ENCODE measurements around the gene COL15A1.
A peak's percentile ranks its signal among the peaks of the same experiment; 100 is the strongest.

Gene COL15A1

DNA sequence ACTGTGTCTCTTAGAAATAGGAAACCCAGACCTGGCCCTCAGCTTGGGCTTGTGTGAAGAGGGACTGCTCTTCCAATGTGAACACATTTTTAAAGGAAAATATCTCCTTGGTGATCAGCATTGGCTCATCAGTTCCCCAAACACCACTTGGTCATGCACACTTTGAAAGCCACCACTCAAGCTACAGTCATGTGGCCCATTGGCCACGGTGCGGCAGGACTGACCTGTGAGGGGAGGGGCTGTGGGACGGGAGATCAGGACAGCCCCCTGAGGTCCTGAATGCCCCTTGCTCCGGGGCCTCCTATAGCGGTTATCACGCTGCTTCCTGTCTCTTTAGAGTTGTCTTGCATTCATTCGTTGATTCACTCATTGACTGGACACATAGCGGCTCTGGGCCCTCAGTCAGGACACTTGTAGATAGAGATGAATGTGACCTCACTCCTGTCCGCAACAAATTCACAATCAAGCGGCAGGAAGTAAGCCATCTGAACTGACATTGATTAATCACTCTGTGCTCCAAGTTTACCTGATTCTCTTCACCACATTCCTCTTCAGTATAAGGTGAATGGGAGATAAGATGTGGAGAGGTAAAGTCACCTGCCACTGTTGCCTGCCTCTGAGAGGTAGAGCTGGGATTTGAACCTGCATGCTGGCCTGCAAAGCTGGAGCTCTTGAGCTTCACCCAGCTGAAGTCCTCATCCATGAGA, 73.1 kb downstream of the COL15A1 start:
- CTCF ChIA-PET, result interaction anchor here (1.2 kb wide), 2 partner anchors 10 to 17 kb away, joined by 3 to 4 read pairs; no protein-coding TSS in a partner anchor
- DNase-seq, result no peak
- H3K9me3 Mint-ChIP-seq, result peaks cover 12% of the 10 kb centered on the region
- peaks cover 37% of the 10 kb centered on the region for H3K27me3 Mint-ChIP-seq
- peaks cover 25% of the 10 kb centered on the region for H3K36me3 Mint-ChIP-seq
- H3K27ac Mint-ChIP-seq, result no peak overlapping the region
- H3K4me3 Mint-ChIP-seq, result no peak overlapping the region
- peaks cover 23% of the 10 kb centered on the region for H3K4me1 Mint-ChIP-seq

DNA sequence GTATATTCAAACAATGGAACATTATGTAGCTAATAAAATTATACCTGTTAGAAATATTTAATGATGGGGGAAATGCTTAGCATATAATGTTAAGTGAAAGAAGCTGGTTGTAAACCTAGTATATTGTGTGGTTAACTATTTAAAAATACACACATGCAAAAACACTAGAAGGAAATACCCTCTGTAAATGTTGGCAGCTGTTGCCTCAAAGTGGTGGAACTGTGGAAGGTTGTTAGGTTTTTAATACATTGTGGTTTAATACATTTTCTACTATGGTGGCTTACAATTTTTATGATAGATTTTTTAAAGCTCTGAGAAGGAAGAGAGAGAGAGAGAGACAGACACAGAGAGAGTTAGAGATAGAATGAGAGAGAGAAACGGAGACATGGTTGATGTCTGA, 74.9 kb downstream of the COL15A1 start:
- H3K4me3 Mint-ChIP-seq, result no peak overlapping the region
- CTCF ChIA-PET, result interaction anchor here (0.6 to 0.7 kb wide), 2 partner anchors 32 to 984 kb away, joined by 3 read pairs; no protein-coding TSS in a partner anchor
- peaks cover 10% of the 10 kb centered on the region for H3K36me3 Mint-ChIP-seq
- H3K9me3 Mint-ChIP-seq, result no peaks in the 10 kb centered on the region
- no peak for DNase-seq
- H3K27me3 Mint-ChIP-seq, result peaks cover 54% of the 10 kb centered on the region
- H3K27ac Mint-ChIP-seq, result no peak overlapping the region
- H3K4me1 Mint-ChIP-seq, result peaks cover 13% of the 10 kb centered on the region

- CTCF ChIA-PET, result interaction anchor here (1.1 kb wide), 1 partner anchor 22 kb away, joined by 3 read pairs; no protein-coding TSS in a partner anchor
- no peak for DNase-seq
- H3K27me3 Mint-ChIP-seq, result peaks cover 60% of the 10 kb centered on the region
- no peaks in the 10 kb centered on the region for H3K9me3 Mint-ChIP-seq
- H3K36me3 Mint-ChIP-seq, result peaks cover under 1% of the 10 kb centered on the region
- H3K4me1 Mint-ChIP-seq, result peaks cover 2% of the 10 kb centered on the region
- H3K27ac Mint-ChIP-seq, result no peak overlapping the region
- H3K4me3 Mint-ChIP-seq, result no peak overlapping the region
Measured at GRCh38 chr9:99019510-99020331, 76.0 kb downstream of the COL15A1 start.

GRCh38 chr9:99020786-99021436, 77.2 kb downstream of the COL15A1 start:
- Mint-ChIP-seq H3K4me1 (peaks cover 8% of the 10 kb centered on the region), H3K4me3 (no peak overlapping the region), H3K36me3 (no peaks in the 10 kb centered on the region), H3K9me3 (no peaks in the 10 kb centered on the region), H3K27me3 (peaks cover 57% of the 10 kb centered on the region), H3K27ac (no peak overlapping the region)
- CTCF ChIA-PET, result no interaction called here
- DNase-seq, result no peak

GRCh38 chr9:99021512-99021911, 77.8 kb downstream of the COL15A1 start:
- Mint-ChIP-seq H3K4me1 (peaks cover 14% of the 10 kb centered on the region), H3K27ac (no peak overlapping the region), H3K9me3 (no peaks in the 10 kb centered on the region), H3K36me3 (no peaks in the 10 kb centered on the region), H3K4me3 (no peak overlapping the region), H3K27me3 (peaks cover 52% of the 10 kb centered on the region)
- CTCF ChIA-PET, result no interaction called here
- no peak for DNase-seq

GRCh38 chr9:99023231-99023630, 79.5 kb downstream of the COL15A1 start:
- Mint-ChIP-seq H3K4me1 (peaks cover 29% of the 10 kb centered on the region), H3K9me3 (no peaks in the 10 kb centered on the region), H3K36me3 (no peaks in the 10 kb centered on the region), H3K27ac (no peak overlapping the region), H3K4me3 (no peak overlapping the region), H3K27me3 (peaks cover 48% of the 10 kb centered on the region)
- no peak for DNase-seq
- CTCF ChIA-PET, result interaction anchor here (1.0 kb wide), 1 partner anchor 15 kb away, joined by 3 read pairs; no protein-coding TSS in a partner anchor

DNA sequence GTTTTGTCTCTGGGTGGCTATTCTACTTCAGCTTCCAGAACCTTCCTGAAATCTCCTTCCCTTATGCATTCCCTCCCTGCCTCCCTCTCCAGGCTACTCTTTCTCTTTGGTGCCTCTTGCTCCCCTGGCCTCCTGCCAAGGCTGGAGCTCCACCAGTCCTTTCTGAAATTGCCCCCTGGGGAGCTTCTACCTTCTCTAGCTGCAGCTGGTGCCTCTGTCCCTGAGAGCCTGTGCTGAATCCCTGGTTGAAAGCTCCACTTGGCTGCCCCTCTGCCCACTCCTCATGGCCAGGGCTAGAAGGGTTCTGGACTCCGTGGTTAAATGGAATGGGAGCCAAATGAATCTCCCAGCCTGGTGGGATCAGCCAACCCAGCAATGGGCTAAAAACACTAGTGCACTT, 80.1 kb downstream of the COL15A1 start:
- Mint-ChIP-seq H3K36me3 (no peaks in the 10 kb centered on the region), H3K27ac (no peak overlapping the region), H3K27me3 (peaks cover 46% of the 10 kb centered on the region), H3K9me3 (no peaks in the 10 kb centered on the region), H3K4me1 (peaks cover 29% of the 10 kb centered on the region), H3K4me3 (no peak overlapping the region)
- no peak for DNase-seq
- CTCF ChIA-PET, result interaction anchor here (1.0 kb wide), 1 partner anchor 14 kb away, joined by 3 read pairs; no protein-coding TSS in a partner anchor

DNA sequence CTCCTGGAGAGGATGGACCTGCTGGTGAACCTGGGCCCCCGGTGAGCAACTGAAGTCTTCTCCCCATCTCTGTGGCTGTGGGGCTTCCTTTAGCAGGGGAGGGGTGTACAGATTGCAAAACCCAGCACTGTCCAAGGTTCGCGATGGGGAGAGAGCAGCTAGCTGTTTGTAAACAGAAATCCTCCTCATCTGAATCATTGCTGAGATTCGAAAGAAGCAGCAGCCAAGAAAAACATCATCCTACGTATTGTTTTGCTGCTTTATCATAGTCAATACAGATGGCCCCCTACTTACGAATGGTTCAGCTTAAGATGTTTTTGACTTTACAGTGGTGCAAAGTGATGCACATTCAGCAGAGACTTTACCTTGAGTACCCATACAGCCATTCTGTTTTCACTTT, 81.3 kb downstream of the COL15A1 start:
- Mint-ChIP-seq H3K27ac (no peak overlapping the region), H3K27me3 (peaks cover 43% of the 10 kb centered on the region), H3K9me3 (no peaks in the 10 kb centered on the region), H3K4me3 (no peak overlapping the region), H3K4me1 (peaks cover 29% of the 10 kb centered on the region), H3K36me3 (no peaks in the 10 kb centered on the region)
- DNase-seq, result no peak
- CTCF ChIA-PET, result no interaction called here

DNA sequence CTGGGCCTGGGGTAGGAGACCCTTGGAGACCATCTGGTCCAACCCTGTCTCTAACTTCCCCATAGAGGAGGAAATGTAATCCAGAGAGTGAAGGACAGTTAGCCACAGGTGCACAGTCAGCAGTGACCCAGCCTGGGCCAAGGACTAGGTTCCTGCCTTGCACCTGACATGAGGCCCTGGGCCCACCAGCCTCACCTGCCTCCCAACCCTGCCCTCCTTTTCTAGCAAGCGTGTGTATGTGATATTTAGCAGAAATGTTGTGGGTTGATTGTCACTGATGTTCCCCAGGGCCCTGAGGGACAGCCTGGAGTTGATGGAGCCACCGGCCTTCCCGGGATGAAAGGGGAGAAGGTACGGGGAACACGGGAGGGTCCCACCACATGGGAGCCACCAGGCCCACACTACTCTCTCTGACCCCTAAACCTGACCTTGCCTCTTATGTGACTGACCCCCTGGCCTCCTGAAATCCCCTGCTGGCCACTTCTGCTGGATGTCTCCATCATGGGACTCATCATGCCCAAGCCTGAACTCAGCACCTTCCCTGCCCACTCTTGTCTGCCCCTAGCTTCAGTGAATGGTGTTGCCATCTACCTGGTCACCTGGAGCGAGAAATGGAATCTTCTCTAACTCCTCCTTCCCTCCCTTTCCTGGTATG, 82.0 kb downstream of the COL15A1 start:
- Mint-ChIP-seq H3K4me3 (no peak overlapping the region), H3K27me3 (peaks cover 40% of the 10 kb centered on the region), H3K4me1 (peaks cover 34% of the 10 kb centered on the region), H3K9me3 (no peaks in the 10 kb centered on the region), H3K36me3 (no peaks in the 10 kb centered on the region), H3K27ac (peak overlapping the region; percentile 13)
- CTCF ChIA-PET, result interaction anchor here (0.8 to 1.5 kb wide), 3 partner anchors 25 to 78 kb away, joined by 3 to 6 read pairs (median 4); partner anchors contain the start of gene TGFBR1
- no peak for DNase-seq

DNA sequence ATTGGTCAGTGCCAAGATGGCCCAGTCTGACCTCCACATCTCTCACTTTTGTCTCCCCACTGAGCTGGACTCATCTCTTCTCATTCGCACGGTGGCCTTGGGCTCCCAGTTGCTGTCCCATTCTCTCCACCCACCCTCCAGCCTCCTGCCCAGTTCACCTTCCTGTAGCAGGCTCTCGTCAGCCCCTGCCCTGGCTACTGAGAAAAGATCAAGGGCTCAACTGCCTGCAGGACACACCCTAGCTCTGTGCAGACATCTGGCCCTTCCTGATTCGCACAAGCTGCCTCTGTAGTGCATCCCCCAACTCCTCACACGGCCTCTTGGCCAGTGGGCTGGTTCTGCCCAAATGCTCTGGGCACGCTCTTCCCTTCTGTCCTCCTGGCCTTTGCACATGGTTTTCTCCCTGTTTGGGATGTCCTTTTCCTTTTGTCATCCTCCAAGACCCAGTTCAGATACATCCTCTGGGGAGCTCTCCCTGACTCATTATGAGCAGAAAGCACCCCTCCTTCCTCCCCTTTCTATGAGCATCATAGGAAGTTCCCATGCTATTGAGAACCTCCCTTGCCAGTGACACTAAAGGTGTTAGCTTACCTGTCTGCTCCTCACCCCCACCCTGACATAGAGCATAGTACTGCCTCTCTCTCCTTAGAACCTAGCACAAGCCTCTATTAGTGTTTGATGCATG, 82.7 kb downstream of the COL15A1 start:
- Mint-ChIP-seq H3K9me3 (no peaks in the 10 kb centered on the region), H3K27ac (peak overlapping the region; percentile 49), H3K27me3 (peaks cover 39% of the 10 kb centered on the region), H3K4me1 (peaks cover 37% of the 10 kb centered on the region), H3K4me3 (no peak overlapping the region), H3K36me3 (no peaks in the 10 kb centered on the region)
- CTCF ChIA-PET, result interaction anchor here (0.8 to 1.5 kb wide), 7 partner anchors 9 to 115 kb away, joined by 3 to 6 read pairs (median 4); partner anchors contain the start of gene TGFBR1
- no peak for DNase-seq

DNA sequence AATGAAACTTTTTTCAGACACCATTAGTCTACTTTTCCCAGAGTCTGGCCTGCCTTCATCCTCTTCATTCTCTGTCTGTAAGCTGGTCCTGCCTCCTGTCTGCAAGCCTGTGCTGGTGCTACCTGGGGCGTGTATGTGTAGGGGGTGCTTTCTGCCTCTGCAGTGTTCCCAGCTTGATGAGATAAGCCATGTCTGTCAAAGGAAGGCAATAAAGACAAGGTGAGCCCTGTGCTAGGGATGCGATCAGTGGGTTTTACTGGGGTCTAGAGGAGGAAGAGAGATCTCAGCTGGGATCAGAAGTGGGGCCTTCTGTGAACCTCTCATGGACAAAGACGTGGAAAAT, 83.2 kb downstream of the COL15A1 start:
- Mint-ChIP-seq H3K9me3 (no peaks in the 10 kb centered on the region), H3K4me3 (no peak overlapping the region), H3K27me3 (peaks cover 35% of the 10 kb centered on the region), H3K4me1 (peaks cover 37% of the 10 kb centered on the region), H3K36me3 (no peaks in the 10 kb centered on the region), H3K27ac (peak overlapping the region; percentile 49)
- DNase-seq, result no peak
- CTCF ChIA-PET, result interaction anchor here (0.8 to 1.5 kb wide), 7 partner anchors 9 to 114 kb away, joined by 3 to 6 read pairs (median 4); partner anchors contain the start of gene TGFBR1

- CTCF ChIA-PET, result interaction anchor here (0.9 to 1.5 kb wide), 6 partner anchors 10 to 77 kb away, joined by 3 to 6 read pairs (median 4); partner anchors contain the start of gene TGFBR1
- no peak for DNase-seq
- H3K9me3 Mint-ChIP-seq, result no peaks in the 10 kb centered on the region
- no peak overlapping the region for H3K4me3 Mint-ChIP-seq
- H3K27ac Mint-ChIP-seq, result peak overlapping the region; percentile 49
- H3K27me3 Mint-ChIP-seq, result peaks cover 30% of the 10 kb centered on the region
- H3K36me3 Mint-ChIP-seq, result no peaks in the 10 kb centered on the region
- H3K4me1 Mint-ChIP-seq, result peaks cover 37% of the 10 kb centered on the region
Measured at GRCh38 chr9:99027443-99027842, 83.7 kb downstream of the COL15A1 start.

DNA sequence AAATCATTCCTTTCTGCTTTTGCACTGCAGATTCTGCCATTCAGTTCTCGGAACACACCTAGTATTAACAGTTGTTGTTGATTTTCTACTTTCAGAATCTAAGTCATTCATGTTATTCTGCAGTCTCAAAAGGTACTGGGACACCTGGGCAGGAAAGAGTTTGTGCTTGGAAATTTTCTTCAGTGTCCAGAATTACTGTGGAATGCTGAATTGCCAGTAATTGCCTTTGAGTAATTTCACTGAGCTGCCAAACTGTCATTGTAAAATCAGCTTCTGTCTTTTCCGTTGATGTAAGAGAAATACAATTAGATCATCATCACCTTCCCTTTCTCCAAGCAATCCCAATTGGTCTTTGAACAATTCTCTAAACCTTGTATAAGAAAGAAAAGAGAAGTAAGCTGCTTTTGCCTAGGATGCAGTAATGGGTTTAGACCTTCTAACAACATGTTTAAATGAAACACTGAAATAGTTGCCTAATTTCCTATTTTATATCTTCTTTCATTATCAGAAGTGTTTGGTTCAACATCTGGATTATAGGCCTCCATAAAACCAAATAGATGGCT, 85.5 kb downstream of the COL15A1 start:
- Mint-ChIP-seq H3K4me1 (peaks cover 44% of the 10 kb centered on the region), H3K27ac (no peak overlapping the region), H3K27me3 (peaks cover 27% of the 10 kb centered on the region), H3K4me3 (no peak overlapping the region), H3K9me3 (no peaks in the 10 kb centered on the region), H3K36me3 (no peaks in the 10 kb centered on the region)
- CTCF ChIA-PET, result no interaction called here
- no peak for DNase-seq
